22Rv1 (cell line): ENCODE data around the gene PRPF40A.
A peak's percentile ranks its signal among the peaks of the same experiment; 100 is the strongest.

ENCODE experiments used
- H3K27ac ChIP-seq: fragments of 450-650 bp; 2 replicates; pipeline ENCODE4 v1.5.1; 2017
- ZFX ChIP-seq: fragments of 450-650 bp; IDR thresholded peaks from 2 replicates; pipeline ENCODE4 v1.6.1; 2017; ENCODE audit warnings: antibody characterized with exemption, borderline replicate concordance
- TF ChIP-seq, protein P1 (sequence below): fragments of 450-650 bp; IDR thresholded peaks from 2 replicates; pipeline ENCODE4 v1.5.1; 2017; ENCODE audit warnings: mild to moderate bottlenecking

The PRPF40A gene

DNA sequence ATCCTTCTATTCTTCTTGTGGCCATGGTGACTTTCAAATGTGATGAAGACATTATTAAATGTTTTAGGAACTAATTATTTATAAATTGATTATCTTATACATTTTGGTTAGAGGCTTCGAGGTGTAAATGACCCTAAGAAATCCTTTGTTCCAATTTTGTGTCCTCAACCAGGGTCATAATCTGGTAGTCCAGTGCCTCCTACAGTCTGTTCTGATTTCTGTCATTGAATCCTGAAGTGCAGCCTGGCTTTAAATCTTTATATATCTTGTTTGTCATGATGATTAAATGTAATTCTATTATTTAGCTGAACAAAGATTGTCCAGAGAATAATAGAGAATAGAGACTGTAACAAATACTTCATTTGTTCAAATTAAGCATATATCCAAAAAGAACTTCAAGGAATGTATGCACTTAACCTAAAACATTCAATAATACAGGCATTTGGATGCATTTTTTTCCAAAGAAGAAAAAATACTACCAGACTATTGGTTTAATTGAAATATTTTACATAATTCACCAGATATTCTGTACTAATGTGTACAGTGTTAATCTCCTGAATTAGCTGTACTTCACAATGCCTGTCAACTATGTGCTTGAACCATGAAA, 89.8 kb downstream of the PRPF40A start:
- H3K27ac ChIP-seq: no peak overlapping the region
- TF ChIP-seq, protein P1, sequence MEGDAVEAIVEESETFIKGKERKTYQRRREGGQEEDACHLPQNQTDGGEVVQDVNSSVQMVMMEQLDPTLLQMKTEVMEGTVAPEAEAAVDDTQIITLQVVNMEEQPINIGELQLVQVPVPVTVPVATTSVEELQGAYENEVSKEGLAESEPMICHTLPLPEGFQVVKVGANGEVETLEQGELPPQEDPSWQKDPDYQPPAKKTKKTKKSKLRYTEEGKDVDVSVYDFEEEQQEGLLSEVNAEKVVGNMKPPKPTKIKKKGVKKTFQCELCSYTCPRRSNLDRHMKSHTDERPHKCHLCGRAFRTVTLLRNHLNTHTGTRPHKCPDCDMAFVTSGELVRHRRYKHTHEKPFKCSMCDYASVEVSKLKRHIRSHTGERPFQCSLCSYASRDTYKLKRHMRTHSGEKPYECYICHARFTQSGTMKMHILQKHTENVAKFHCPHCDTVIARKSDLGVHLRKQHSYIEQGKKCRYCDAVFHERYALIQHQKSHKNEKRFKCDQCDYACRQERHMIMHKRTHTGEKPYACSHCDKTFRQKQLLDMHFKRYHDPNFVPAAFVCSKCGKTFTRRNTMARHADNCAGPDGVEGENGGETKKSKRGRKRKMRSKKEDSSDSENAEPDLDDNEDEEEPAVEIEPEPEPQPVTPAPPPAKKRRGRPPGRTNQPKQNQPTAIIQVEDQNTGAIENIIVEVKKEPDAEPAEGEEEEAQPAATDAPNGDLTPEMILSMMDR: 0 out of 2 replicates have a peak, but pooled peaks have one; percentile 13
- no peak for TF ChIP-seq ZFX

DNA sequence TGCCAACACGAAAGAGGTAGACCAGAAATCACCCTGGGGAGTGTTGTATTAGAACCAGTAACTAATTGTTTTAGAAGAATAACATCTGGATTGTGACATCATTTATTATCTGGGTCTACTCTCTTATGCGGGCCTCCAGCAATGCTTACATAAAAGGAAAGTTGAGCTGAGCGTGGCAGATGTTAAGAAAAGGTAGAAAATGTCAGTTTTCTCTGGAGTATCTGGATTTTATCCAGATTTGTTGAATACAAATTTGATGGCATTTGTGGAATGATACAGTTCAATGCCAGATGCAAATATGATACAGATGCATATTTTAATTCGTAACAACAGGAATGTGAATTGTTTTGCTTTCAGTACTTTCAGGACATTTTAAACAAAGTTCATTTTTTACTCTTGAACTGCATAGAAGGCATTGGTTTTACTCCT, 90.3 kb downstream of the PRPF40A start:
- TF ChIP-seq, protein P1: no peak
- TF ChIP-seq ZFX: no peak
- H3K27ac ChIP-seq: no peak overlapping the region

DNA sequence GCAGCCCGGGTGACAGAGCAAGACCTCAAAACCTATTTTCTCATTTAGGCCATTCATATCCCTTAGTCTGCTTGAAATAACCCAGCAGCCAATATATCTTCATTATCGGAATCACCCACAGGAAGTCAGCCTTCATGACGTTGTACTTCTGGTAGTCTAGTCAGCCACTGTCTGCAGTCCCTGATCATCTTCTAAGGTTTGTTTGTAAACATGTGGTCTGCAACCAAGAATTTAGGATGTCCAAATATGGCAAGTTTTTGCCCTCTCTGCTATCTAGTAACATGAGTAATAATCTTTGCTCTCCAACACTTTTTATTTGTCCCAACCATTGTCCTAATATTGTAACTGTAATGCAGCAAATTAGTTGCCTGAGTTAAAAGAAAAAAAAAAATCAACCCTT, 92.5 kb downstream of the PRPF40A start:
- no peak overlapping the region for H3K27ac ChIP-seq
- TF ChIP-seq, protein P1: no peak
- no peak for TF ChIP-seq ZFX

DNA sequence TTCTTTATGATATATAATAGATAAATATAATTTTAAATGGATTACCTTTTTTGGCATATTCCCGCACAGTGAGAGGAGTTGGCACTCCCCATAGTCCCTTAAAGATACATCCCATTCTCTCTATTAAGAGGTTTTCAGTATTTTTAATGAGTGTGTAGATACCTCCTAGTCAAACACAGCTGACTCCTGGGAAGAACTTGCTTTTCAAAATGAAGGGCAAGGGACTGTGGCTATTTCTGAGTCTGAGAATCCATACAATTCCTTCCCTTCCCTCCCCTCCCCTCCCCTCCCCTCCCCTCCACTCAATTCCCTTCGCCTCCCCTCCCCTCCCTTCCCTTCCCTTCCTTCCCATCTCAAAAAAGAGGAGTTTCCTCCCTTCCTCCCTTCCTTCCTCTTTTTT, 93.5 kb downstream of the PRPF40A start:
- TF ChIP-seq, protein P1: no peak
- no peak for TF ChIP-seq ZFX
- no peak overlapping the region for H3K27ac ChIP-seq

DNA sequence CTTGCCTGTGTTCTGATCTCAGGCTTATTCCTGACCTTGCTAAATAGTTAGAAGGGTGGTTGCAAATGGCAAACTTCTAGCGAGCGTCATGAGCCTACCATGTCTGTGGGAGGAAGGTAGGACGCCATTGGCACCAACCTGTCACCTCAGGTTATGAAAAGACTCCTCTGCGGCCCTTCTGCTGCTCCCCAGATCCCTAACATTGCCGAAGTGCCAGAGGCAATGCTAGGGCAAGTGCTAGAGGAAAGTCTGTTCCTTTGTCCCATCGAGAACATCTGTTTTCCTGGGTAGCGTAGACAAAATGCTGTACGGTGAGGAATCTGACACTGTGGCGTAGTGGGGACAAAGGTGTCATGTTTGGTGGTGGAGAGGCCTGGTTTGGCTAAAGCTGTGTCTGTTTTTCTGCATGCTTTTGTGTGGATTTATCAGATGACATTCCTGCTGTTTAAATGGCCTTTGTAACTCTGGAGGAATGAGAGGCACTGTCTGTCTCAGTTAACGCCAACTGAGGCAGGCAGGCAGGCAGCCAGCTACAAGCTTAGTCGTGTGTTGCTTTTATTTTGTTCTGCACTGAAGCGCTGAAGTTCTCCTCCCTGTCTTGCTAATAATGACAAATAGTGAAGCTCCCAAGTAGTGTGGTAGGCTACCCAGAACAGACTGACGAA, 94.1 kb downstream of the PRPF40A start:
- no peak for TF ChIP-seq ZFX
- TF ChIP-seq, protein P1: no peak
- no peak overlapping the region for H3K27ac ChIP-seq

DNA sequence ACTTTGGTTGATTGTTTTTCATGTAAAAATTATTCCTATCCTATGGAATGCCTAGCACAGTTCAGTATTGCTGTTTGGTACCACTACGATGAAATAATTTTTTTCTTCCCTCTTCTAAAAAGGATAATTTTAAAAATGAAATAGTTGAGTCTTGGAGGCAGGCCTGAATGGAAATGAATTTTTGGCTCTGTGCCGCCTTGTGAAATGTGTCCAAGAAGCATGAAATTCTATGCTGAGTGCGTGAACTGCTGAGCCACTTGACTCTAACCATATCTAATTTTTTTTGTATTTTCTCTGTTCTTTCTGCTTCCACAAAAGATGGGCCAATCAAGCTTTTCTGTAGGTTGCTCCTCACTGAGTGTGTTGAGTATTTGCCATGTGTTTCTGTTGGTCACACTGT, 95.0 kb downstream of the PRPF40A start:
- TF ChIP-seq ZFX: no peak
- TF ChIP-seq, protein P1: no peak
- H3K27ac ChIP-seq: no peak overlapping the region

DNA sequence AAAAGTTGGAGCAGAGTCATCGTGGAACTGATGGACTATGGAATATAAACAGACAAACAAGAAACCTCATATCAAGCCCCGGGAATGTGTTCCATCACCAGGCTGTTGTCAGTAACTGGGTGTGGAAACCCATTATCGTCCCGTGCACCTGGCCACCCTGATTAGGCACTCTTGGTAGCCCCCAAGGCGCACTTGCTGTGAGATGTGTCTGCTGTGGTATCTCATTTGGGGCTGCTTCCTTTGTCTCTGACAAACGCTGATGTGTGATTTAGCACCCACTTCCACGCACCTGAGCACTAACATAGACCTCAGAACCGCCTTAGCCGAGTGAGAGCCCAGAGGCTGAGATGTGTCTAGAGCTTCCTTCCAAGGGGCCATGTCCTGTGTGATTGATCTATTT, 96.3 kb downstream of the PRPF40A start:
- H3K27ac ChIP-seq: no peak overlapping the region
- TF ChIP-seq, protein P1: no peak
- no peak for TF ChIP-seq ZFX
